ENCODE results near the gene GSDMA. TPM values are rescaled to one million over a fixed set of nuclear protein-coding genes. Genes with fewer than 3 reads are reported as not detected.

Gene GSDMA
- total RNA-seq, 1 donor from 2014 or later, result not detected

DNA sequence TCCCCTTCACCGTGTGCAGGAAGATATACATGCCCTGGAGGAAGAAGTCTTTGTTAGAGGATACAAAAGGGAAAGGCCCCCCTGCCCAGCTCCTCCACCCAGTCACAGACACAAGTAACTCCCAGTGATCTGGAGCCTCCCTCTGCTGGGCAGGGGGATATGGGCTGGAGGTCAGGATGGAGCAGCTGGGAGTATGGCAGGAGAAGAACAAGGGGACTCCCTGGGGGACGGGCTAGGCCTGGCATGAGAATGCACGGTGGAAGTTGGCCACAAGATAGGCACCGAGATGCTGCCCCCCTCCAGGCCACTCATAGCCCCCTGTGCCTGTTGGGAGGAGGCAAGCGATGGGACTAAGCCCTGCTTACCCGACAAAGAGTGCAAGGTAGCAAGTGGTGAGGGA is 39.6 kb upstream of the GSDMA start:
- Mint-ChIP-seq H3K36me3 (ENCODE audit: low read depth, unreplicated experiment) (peaks cover 28% of the 10 kb centered on the region), H3K4me3 (ENCODE audit: unreplicated experiment) (no peak overlapping the region)

DNA sequence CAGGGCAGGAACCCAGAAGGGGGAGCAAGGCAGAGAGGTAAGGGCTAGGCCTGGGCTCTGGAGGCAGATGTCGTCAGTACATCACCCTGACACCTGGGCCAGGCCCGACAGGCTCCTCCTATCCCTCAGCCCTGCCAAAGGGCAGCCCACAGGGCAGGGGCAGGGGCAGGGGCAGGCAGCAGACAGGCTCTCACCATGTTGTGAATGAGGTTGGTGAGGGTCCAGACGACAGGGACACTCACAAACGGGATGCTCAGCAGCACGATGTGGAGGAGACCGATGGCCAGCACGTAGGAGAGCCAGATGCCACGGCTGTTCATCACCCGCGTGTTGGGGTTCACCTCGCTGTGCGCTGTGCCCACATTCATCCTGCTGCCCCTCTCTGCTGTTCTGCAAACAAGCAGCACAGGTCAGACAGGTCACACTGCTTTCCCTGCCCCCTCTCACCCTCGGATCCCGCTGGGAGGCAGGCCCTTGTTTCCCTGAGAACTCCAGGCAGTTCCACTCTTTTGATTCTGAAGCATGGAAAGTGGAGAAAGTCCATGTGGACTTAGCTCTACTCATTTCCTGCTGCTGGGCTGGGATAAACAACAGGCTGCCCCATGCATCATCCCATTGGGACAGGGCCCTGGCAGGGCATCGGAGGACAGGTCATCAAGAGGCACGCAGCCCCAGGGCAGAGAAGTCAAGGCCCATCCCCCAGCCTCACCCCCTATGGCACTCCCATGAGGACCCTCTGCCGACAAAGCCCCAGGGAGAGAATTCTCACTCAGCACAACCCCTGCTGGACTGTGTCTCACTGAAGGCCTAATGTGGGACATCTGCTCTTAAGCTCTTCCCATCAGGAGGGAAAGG is 38.7 kb upstream of the GSDMA start:
- Histone ChIP-seq H3K36me3 (ENCODE audit: insufficient read depth, low read length) (peaks cover 21% of the 10 kb centered on the region), H3K27me3 (ENCODE audit: insufficient read depth, low read length) (no peaks in the 10 kb centered on the region), H3K4me2 (ENCODE audit: low read length) (peak overlapping the region; percentile 100), H3K9ac (ENCODE audit: low read length) (peak overlapping the region; percentile 27), H2AFZ (ENCODE audit: low read depth, low read length) (no peak overlapping the region), H3K4me3 (ENCODE audit: insufficient read depth, low read depth, low read length) (no peak overlapping the region), H3K79me2 (ENCODE audit: insufficient read depth, low read length) (peaks cover 43% of the 10 kb centered on the region), H4K20me1 (ENCODE audit: insufficient read depth, low read length) (peaks cover 68% of the 10 kb centered on the region), H3K27ac (ENCODE audit: low read depth, low read length) (peak overlapping the region; percentile 6), H3K4me1 (ENCODE audit: insufficient read depth, low read length) (peaks cover 42% of the 10 kb centered on the region), H3K9me3 (ENCODE audit: insufficient read depth, low read depth, low read length) (no peaks in the 10 kb centered on the region)
- Mint-ChIP-seq H3K27ac (ENCODE audit: unreplicated experiment) (no peak overlapping the region), H3K9me3 (ENCODE audit: unreplicated experiment) (no peaks in the 10 kb centered on the region), H3K4me1 (ENCODE audit: low read depth, unreplicated experiment) (peaks cover 20% of the 10 kb centered on the region), H3K27me3 (ENCODE audit: low read depth, unreplicated experiment) (no peaks in the 10 kb centered on the region), H3K36me3 (ENCODE audit: low read depth, unreplicated experiment) (peaks cover 23% of the 10 kb centered on the region), H3K4me3 (ENCODE audit: unreplicated experiment) (no peak overlapping the region)
- DNase-seq (ENCODE audit: low read depth) (no peak), FAIRE-seq (no peak)
- TF ChIP-seq, protein P1, sequence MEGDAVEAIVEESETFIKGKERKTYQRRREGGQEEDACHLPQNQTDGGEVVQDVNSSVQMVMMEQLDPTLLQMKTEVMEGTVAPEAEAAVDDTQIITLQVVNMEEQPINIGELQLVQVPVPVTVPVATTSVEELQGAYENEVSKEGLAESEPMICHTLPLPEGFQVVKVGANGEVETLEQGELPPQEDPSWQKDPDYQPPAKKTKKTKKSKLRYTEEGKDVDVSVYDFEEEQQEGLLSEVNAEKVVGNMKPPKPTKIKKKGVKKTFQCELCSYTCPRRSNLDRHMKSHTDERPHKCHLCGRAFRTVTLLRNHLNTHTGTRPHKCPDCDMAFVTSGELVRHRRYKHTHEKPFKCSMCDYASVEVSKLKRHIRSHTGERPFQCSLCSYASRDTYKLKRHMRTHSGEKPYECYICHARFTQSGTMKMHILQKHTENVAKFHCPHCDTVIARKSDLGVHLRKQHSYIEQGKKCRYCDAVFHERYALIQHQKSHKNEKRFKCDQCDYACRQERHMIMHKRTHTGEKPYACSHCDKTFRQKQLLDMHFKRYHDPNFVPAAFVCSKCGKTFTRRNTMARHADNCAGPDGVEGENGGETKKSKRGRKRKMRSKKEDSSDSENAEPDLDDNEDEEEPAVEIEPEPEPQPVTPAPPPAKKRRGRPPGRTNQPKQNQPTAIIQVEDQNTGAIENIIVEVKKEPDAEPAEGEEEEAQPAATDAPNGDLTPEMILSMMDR (IDR thresholded peaks at IDR 0.05; ENCODE audit: insufficient read depth, low read depth, low read length), result peak; percentile 20
- TF ChIP-seq EZH2 (IDR thresholded peaks at IDR 0.05; ENCODE audit: insufficient read depth, low read length), result no peak

More for the DNA sequence above, 39.6 kb upstream of the GSDMA start:
- no peak overlapping the region for H3K4me2 ChIP-seq (ENCODE audit: low read length)
- no peak overlapping the region for H3K27ac ChIP-seq (ENCODE audit: low read depth, low read length)
- H3K9me3 ChIP-seq (ENCODE audit: insufficient read depth, low read depth, low read length), result no peaks in the 10 kb centered on the region
- peaks cover 68% of the 10 kb centered on the region for H4K20me1 ChIP-seq (ENCODE audit: insufficient read depth, low read length)
- peaks cover 25% of the 10 kb centered on the region for H3K36me3 ChIP-seq (ENCODE audit: insufficient read depth, low read length)
- Mint-ChIP-seq H3K27me3 (ENCODE audit: low read depth, unreplicated experiment) (no peaks in the 10 kb centered on the region), H3K9me3 (ENCODE audit: unreplicated experiment) (no peaks in the 10 kb centered on the region), H3K27ac (ENCODE audit: unreplicated experiment) (peak overlapping the region; percentile 34), H3K4me1 (ENCODE audit: low read depth, unreplicated experiment) (peaks cover 11% of the 10 kb centered on the region)
- H3K4me3 ChIP-seq (ENCODE audit: insufficient read depth, low read depth, low read length), result no peak overlapping the region
- peaks cover 43% of the 10 kb centered on the region for H3K79me2 ChIP-seq (ENCODE audit: insufficient read depth, low read length)
- peaks cover 34% of the 10 kb centered on the region for H3K4me1 ChIP-seq (ENCODE audit: insufficient read depth, low read length)
- FAIRE-seq, result no peak
- TF ChIP-seq EZH2 (IDR thresholded peaks at IDR 0.05; ENCODE audit: insufficient read depth, low read length), result no peak
- TF ChIP-seq, protein P1 (IDR thresholded peaks at IDR 0.05; ENCODE audit: insufficient read depth, low read depth, low read length), result no peak
- DNase-seq (ENCODE audit: low read depth), result no peak
- no peak overlapping the region for H2AFZ ChIP-seq (ENCODE audit: low read depth, low read length)
- H3K27me3 ChIP-seq (ENCODE audit: insufficient read depth, low read length), result no peaks in the 10 kb centered on the region
- H3K9ac ChIP-seq (ENCODE audit: low read length), result no peak overlapping the region

DNA sequence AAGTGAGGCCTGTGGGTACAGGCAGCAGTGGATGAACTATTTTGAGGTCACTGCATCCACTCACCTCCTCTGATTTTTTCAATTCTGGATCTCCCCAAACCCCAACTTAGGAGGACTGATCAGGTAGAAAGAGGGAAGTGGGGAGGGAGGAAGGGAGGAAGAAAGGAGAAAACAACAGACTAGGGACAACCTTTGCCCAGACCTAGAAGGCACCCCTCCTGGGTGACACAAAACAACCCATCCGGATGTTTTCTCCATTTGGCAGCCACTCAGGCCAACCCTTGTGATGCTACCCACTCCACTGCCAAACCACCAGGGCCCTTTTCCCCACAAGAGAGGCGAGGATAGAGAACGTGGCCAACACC is 38.1 kb upstream of the GSDMA start:
- peak overlapping the region; percentile 100 for H3K4me2 ChIP-seq (ENCODE audit: low read length)
- no peak overlapping the region for H3K4me3 Mint-ChIP-seq (ENCODE audit: unreplicated experiment)

More for the DNA sequence above, 38.1 kb upstream of the GSDMA start:
- peak overlapping the region; percentile 41 for H3K27ac Mint-ChIP-seq (ENCODE audit: unreplicated experiment)
- peaks cover 43% of the 10 kb centered on the region for H3K79me2 ChIP-seq (ENCODE audit: insufficient read depth, low read length)
- H3K9ac ChIP-seq (ENCODE audit: low read length), result peak overlapping the region; percentile 27
- H3K36me3 ChIP-seq (ENCODE audit: insufficient read depth, low read length), result peaks cover 18% of the 10 kb centered on the region
- DNase-seq (ENCODE audit: low read depth), result no peak
- H3K36me3 Mint-ChIP-seq (ENCODE audit: low read depth, unreplicated experiment), result peaks cover 19% of the 10 kb centered on the region
- TF ChIP-seq, protein P1 (IDR thresholded peaks at IDR 0.05; ENCODE audit: insufficient read depth, low read depth, low read length), result no peak
- no peak for TF ChIP-seq EZH2 (IDR thresholded peaks at IDR 0.05; ENCODE audit: insufficient read depth, low read length)
- peak overlapping the region; percentile 6 for H3K27ac ChIP-seq (ENCODE audit: low read depth, low read length)
- no peak overlapping the region for H3K4me3 ChIP-seq (ENCODE audit: insufficient read depth, low read depth, low read length)
- H3K27me3 ChIP-seq (ENCODE audit: insufficient read depth, low read length), result no peaks in the 10 kb centered on the region
- no peaks in the 10 kb centered on the region for H3K27me3 Mint-ChIP-seq (ENCODE audit: low read depth, unreplicated experiment)
- H4K20me1 ChIP-seq (ENCODE audit: insufficient read depth, low read length), result peaks cover 68% of the 10 kb centered on the region
- H3K4me1 Mint-ChIP-seq (ENCODE audit: low read depth, unreplicated experiment), result peaks cover 26% of the 10 kb centered on the region
- H3K4me1 ChIP-seq (ENCODE audit: insufficient read depth, low read length), result peaks cover 47% of the 10 kb centered on the region
- no peak for FAIRE-seq
- no peak overlapping the region for H2AFZ ChIP-seq (ENCODE audit: low read depth, low read length)
- H3K9me3 Mint-ChIP-seq (ENCODE audit: unreplicated experiment), result no peaks in the 10 kb centered on the region
- H3K9me3 ChIP-seq (ENCODE audit: insufficient read depth, low read depth, low read length), result no peaks in the 10 kb centered on the region

All from astrocyte (in vitro differentiated cells and primary cell).